ENCODE data around the gene CALHM6.

The CALHM6 gene

GRCh38 chr6:116446399-116446798 is 14.8 kb upstream of the CALHM6 start:
- no peak for DNase-seq

GRCh38 chr6:116447052-116447451 is 14.1 kb upstream of the CALHM6 start:
- DNase-seq, result no peak

GRCh38 chr6:116447496-116448011 is 13.6 kb upstream of the CALHM6 start:
- no peak for DNase-seq

GRCh38 chr6:116449565-116449964 is 11.6 kb upstream of the CALHM6 start:
- no peak for DNase-seq

GRCh38 chr6:116450185-116450710 is 10.9 kb upstream of the CALHM6 start:
- DNase-seq, result no peak

GRCh38 chr6:116450769-116451740 is 10.1 kb upstream of the CALHM6 start:
- no peak for DNase-seq

GRCh38 chr6:116451916-116452315 is 9.3 kb upstream of the CALHM6 start:
- no peak for DNase-seq

- no peak for DNase-seq
These were observed 8.6 kb upstream of the CALHM6 start for GRCh38 chr6:116452531-116452930.

GRCh38 chr6:116456106-116456505 is 5.1 kb upstream of the CALHM6 start:
- DNase-seq, result no peak

GRCh38 chr6:116456927-116457326 is 4.2 kb upstream of the CALHM6 start:
- no peak for DNase-seq

- no peak for DNase-seq
These were observed 2.9 kb upstream of the CALHM6 start for GRCh38 chr6:116458264-116458663.

GRCh38 chr6:116459927-116460326 is 1.2 kb upstream of the CALHM6 start:
- DNase-seq, result no peak

- no peak for DNase-seq
These were observed 1.0 kb downstream of the CALHM6 start for GRCh38 chr6:116461932-116462885.

- no peak for DNase-seq
These were observed 2.1 kb downstream of the CALHM6 start for GRCh38 chr6:116463301-116463700.

- no peak for DNase-seq
These were observed 4.1 kb downstream of the CALHM6 start for GRCh38 chr6:116465246-116465645.

- DNase-seq, result no peak
These were observed 5.9 kb downstream of the CALHM6 start for GRCh38 chr6:116467096-116467495.

- DNase-seq, result no peak
These were observed 6.3 kb downstream of the CALHM6 start for GRCh38 chr6:116467514-116467913.

GRCh38 chr6:116468293-116468692 is 7.1 kb downstream of the CALHM6 start:
- DNase-seq, result no peak

- DNase-seq, result no peak
These were observed 10.4 kb downstream of the CALHM6 start for GRCh38 chr6:116471531-116471930.

GRCh38 chr6:116472706-116473105 is 11.5 kb downstream of the CALHM6 start:
- DNase-seq, result no peak

- no peak for DNase-seq
These were observed 14.0 kb downstream of the CALHM6 start for GRCh38 chr6:116475141-116475540.

- DNase-seq, result no peak
These were observed 15.0 kb downstream of the CALHM6 start for GRCh38 chr6:116476002-116476678.

Measured in NCI-H1417 treated with DMSO at 0.1 percent for 48 hours (cell line).